Memory B cell (primary cell): ENCODE data around the gene TMEM121B.

Source experiments
- ATAC-seq: fragments of 150-1000 bp; cut with Tn5 transposase; 2 replicates; pipeline ENCODE4 v1.10.0; 2021; ENCODE audit warnings: low read depth, mild to moderate bottlenecking, moderate library complexity
- DNase-seq, 2 donors: peaks; one replicate each; pipeline ENCODE4 v3.0.0; 2022; ENCODE audit warnings: low spot score in 2 of 2
- H3K27ac Mint-ChIP-seq: one replicate; pipeline ENCODE4 v1.8.0; 2022; ENCODE audit warnings: mild to moderate bottlenecking, moderate library complexity, mixed read lengths
- H3K27me3 Mint-ChIP-seq: one replicate; pipeline ENCODE4 v1.8.0; 2022; ENCODE audit warnings: mixed read lengths
- H3K36me3 Mint-ChIP-seq: one replicate; pipeline ENCODE4 v1.8.0; 2022; ENCODE audit warnings: mild to moderate bottlenecking, mixed read lengths
- H3K4me1 Mint-ChIP-seq: one replicate; pipeline ENCODE4 v1.8.0; 2022; ENCODE audit warnings: mixed read lengths
- H3K4me3 Mint-ChIP-seq: one replicate; pipeline ENCODE4 v1.8.0; 2022; ENCODE audit warnings: mild to moderate bottlenecking, moderate library complexity, mixed read lengths
- H3K9me3 Mint-ChIP-seq: one replicate; pipeline ENCODE4 v1.8.0; 2022; ENCODE audit warnings: mixed read lengths

The TMEM121B gene

GRCh38 chr22:17084554-17085276 lies 36.4 kb downstream of the TMEM121B start, which contains the start of gene IL17RA:
TSS of gene IL17RA (plus strand) at chr22:17085000. CDS start at chr22:17085092, 92 bp downstream.
- DNase-seq, result peak; percentile 93 to 95
- no peaks in the 10 kb centered on the region for H3K27me3 Mint-ChIP-seq
- peak within 1 kb of the TSS; percentile 89 for H3K4me3 Mint-ChIP-seq
- H3K36me3 Mint-ChIP-seq, result no peaks in the 10 kb centered on the region
- peaks cover 36% of the 10 kb centered on the region for H3K4me1 Mint-ChIP-seq
- ATAC-seq, result peak; percentile 95
- H3K27ac Mint-ChIP-seq, result peak within 1 kb of the TSS; percentile 88
- H3K9me3 Mint-ChIP-seq, result no peaks in the 10 kb centered on the region

- Mint-ChIP-seq H3K27me3 (no peaks in the 10 kb centered on the region), H3K36me3 (no peaks in the 10 kb centered on the region), H3K4me3 (peak overlapping the region; percentile 89), H3K9me3 (no peaks in the 10 kb centered on the region), H3K27ac (peak overlapping the region; percentile 76), H3K4me1 (peaks cover 34% of the 10 kb centered on the region)
- ATAC-seq, result no peak
- DNase-seq, result no peak
These were observed 37.2 kb downstream of the TMEM121B start for GRCh38 chr22:17083811-17084441.

GRCh38 chr22:17083255-17083654 lies 37.9 kb downstream of the TMEM121B start:
- no peaks in the 10 kb centered on the region for H3K9me3 Mint-ChIP-seq
- peaks cover 34% of the 10 kb centered on the region for H3K4me1 Mint-ChIP-seq
- H3K27me3 Mint-ChIP-seq, result no peaks in the 10 kb centered on the region
- no peaks in the 10 kb centered on the region for H3K36me3 Mint-ChIP-seq
- no peak for ATAC-seq
- H3K4me3 Mint-ChIP-seq, result peak overlapping the region; percentile 89
- DNase-seq, result no peak
- peak overlapping the region; percentile 76 for H3K27ac Mint-ChIP-seq

- H3K27me3 Mint-ChIP-seq, result no peaks in the 10 kb centered on the region
- no peaks in the 10 kb centered on the region for H3K36me3 Mint-ChIP-seq
- no peak for DNase-seq
- no peak overlapping the region for H3K27ac Mint-ChIP-seq
- no peak for ATAC-seq
- H3K4me3 Mint-ChIP-seq, result no peak overlapping the region
- peaks cover 10% of the 10 kb centered on the region for H3K4me1 Mint-ChIP-seq
- no peaks in the 10 kb centered on the region for H3K9me3 Mint-ChIP-seq
These were observed 41.6 kb downstream of the TMEM121B start for GRCh38 chr22:17079572-17079971.

- H3K4me1 Mint-ChIP-seq, result no peaks in the 10 kb centered on the region
- no peaks in the 10 kb centered on the region for H3K27me3 Mint-ChIP-seq
- no peak for DNase-seq
- H3K36me3 Mint-ChIP-seq, result peaks cover 5% of the 10 kb centered on the region
- no peak overlapping the region for H3K4me3 Mint-ChIP-seq
- H3K9me3 Mint-ChIP-seq, result peaks cover 1% of the 10 kb centered on the region
- ATAC-seq, result no peak
- H3K27ac Mint-ChIP-seq, result no peak overlapping the region
These were observed 43.9 kb downstream of the TMEM121B start for GRCh38 chr22:17077255-17077654.

GRCh38 chr22:17074648-17075002 lies 46.5 kb downstream of the TMEM121B start:
- no peaks in the 10 kb centered on the region for H3K4me1 Mint-ChIP-seq
- H3K9me3 Mint-ChIP-seq, result peaks cover 1% of the 10 kb centered on the region
- H3K36me3 Mint-ChIP-seq, result peaks cover 7% of the 10 kb centered on the region
- no peak for ATAC-seq
- H3K4me3 Mint-ChIP-seq, result no peak overlapping the region
- H3K27ac Mint-ChIP-seq, result no peak overlapping the region
- no peak for DNase-seq
- no peaks in the 10 kb centered on the region for H3K27me3 Mint-ChIP-seq

GRCh38 chr22:17072877-17073276 lies 48.3 kb downstream of the TMEM121B start:
- Mint-ChIP-seq H3K27ac (no peak overlapping the region), H3K4me3 (no peak overlapping the region), H3K4me1 (no peaks in the 10 kb centered on the region), H3K27me3 (no peaks in the 10 kb centered on the region), H3K9me3 (peaks cover 1% of the 10 kb centered on the region), H3K36me3 (peaks cover 7% of the 10 kb centered on the region)
- no peak for DNase-seq
- no peak for ATAC-seq
